WTC11 (cell line): ENCODE data around the gene CIRBP. TPM values are rescaled to one million over a fixed set of nuclear protein-coding genes. Genes with fewer than 3 reads are reported as not detected.
A peak's percentile ranks its signal among the peaks of the same experiment; 100 is the strongest.

Source experiments
- ATAC-seq: fragments of 200-7000 bp; cut with Tn5 transposase; 2 replicates; pipeline ENCODE4 v1.10.0; 2021; ENCODE audit warnings: mild to moderate bottlenecking, moderate library complexity
- CTCF ChIA-PET: fragments of 300-600 bp; sonication (Branson Sonifier 250); formaldehyde crosslinking; loops from one replicate; lab custom pipeline; 2021; ENCODE audit warnings: antibody characterized with exemption; lab: Charles Lee
- POLR2A ChIA-PET: fragments of 350-600 bp; sonication (Branson Sonifier 250); formaldehyde crosslinking; loops from one replicate; lab custom pipeline; 2021; ENCODE audit warnings: antibody characterized with exemption; lab: Charles Lee
- DNase-seq: peaks from one replicate; pipeline ENCODE4 v3.0.0; 2021; ENCODE audit warnings: low spot score
- H3K27ac Mint-ChIP-seq: 2 replicates; pipeline ENCODE4 v1.8.0; 2021; ENCODE audit warnings: mixed read lengths
- H3K27me3 Mint-ChIP-seq: 2 replicates; pipeline ENCODE4 v1.8.0; 2021; ENCODE audit warnings: low read depth, mild to moderate bottlenecking, moderate library complexity, mixed read lengths
- H3K36me3 Mint-ChIP-seq: 2 replicates; pipeline ENCODE4 v1.8.0; 2021; ENCODE audit warnings: mixed read lengths
- H3K4me1 Mint-ChIP-seq: 2 replicates; pipeline ENCODE4 v1.8.0; 2022; ENCODE audit warnings: mixed read lengths
- H3K4me3 Mint-ChIP-seq: 2 replicates; pipeline ENCODE4 v1.8.0; 2021; ENCODE audit warnings: mild to moderate bottlenecking, moderate library complexity, mixed read lengths
- H3K9me3 Mint-ChIP-seq: 2 replicates; pipeline ENCODE4 v1.8.0; 2021; ENCODE audit warnings: mixed read lengths
- CREB1 ChIP-seq: sonication (generic); formaldehyde crosslinking; IDR thresholded peaks from 2 replicates; pipeline ENCODE4 v1.8.0; 2023; ENCODE audit warnings: mild to moderate bottlenecking, missing genetic modification reagents
- ELF4 ChIP-seq: sonication (generic); formaldehyde crosslinking; IDR thresholded peaks from 2 replicates; pipeline ENCODE4 v1.8.1; 2022; ENCODE audit warnings: low read depth, mild to moderate bottlenecking, moderate library complexity, missing genetic modification reagents
- EMX1 ChIP-seq: fragments of 250-450 bp; sonication (Bioruptor Pico); IDR thresholded peaks from 2 replicates; pipeline ENCODE4 v1.8.0; 2021; ENCODE audit warnings: mild to moderate bottlenecking
- FOXP1 ChIP-seq: sonication (generic); formaldehyde crosslinking; IDR thresholded peaks from 2 replicates; pipeline ENCODE4 v1.8.0; 2022; ENCODE audit warnings: missing genetic modification reagents, mild to moderate bottlenecking, moderate library complexity, borderline replicate concordance
- GABPB1 ChIP-seq: sonication (generic); formaldehyde crosslinking; IDR thresholded peaks from 2 replicates; pipeline ENCODE4 v1.8.1; 2023; ENCODE audit warnings: mild to moderate bottlenecking, missing genetic modification reagents
- HMGXB4 ChIP-seq: sonication (generic); formaldehyde crosslinking; IDR thresholded peaks from 2 replicates; pipeline ENCODE4 v1.8.1; 2023; ENCODE audit warnings: mild to moderate bottlenecking, moderate library complexity, missing genetic modification reagents
- JAZF1 ChIP-seq: fragments of 250-450 bp; sonication (Bioruptor Pico); IDR thresholded peaks from 2 replicates; pipeline ENCODE4 v1.9.0; 2021; ENCODE audit warnings: moderate library complexity, mild to moderate bottlenecking, inconsistent platforms
- JUN ChIP-seq: sonication (generic); formaldehyde crosslinking; IDR thresholded peaks from 2 replicates; pipeline ENCODE4 v1.8.0; 2023; ENCODE audit warnings: mild to moderate bottlenecking, missing genetic modification reagents
- MAX ChIP-seq: sonication (generic); formaldehyde crosslinking; IDR thresholded peaks from 2 replicates; pipeline ENCODE4 v1.8.0; 2022; ENCODE audit warnings: mild to moderate bottlenecking, missing genetic modification reagents
- MLX ChIP-seq: sonication (generic); formaldehyde crosslinking; IDR thresholded peaks from 2 replicates; pipeline ENCODE4 v1.8.1; 2023; ENCODE audit warnings: mild to moderate bottlenecking, missing genetic modification reagents, moderate library complexity
- NR3C1 ChIP-seq: sonication (generic); formaldehyde crosslinking; conservative IDR thresholded peaks from 2 replicates; pipeline ENCODE4 v1.8.1; 2023; ENCODE audit warnings: low read depth, mild to moderate bottlenecking, missing genetic modification reagents
- PRRX2 ChIP-seq: fragments of 250-450 bp; sonication (Bioruptor Pico); IDR thresholded peaks from 2 replicates; pipeline ENCODE4 v1.8.0; 2021; ENCODE audit warnings: mild to moderate bottlenecking
- ZBTB21 ChIP-seq: sonication (generic); formaldehyde crosslinking; IDR thresholded peaks from 2 replicates; pipeline ENCODE4 v1.8.1; 2023; ENCODE audit warnings: mild to moderate bottlenecking, missing genetic modification reagents, borderline replicate concordance
- ZBTB43 ChIP-seq: sonication (generic); formaldehyde crosslinking; IDR thresholded peaks from 2 replicates; pipeline ENCODE4 v1.8.1; 2023; ENCODE audit warnings: mild to moderate bottlenecking, missing genetic modification reagents
- ZNF281 ChIP-seq: sonication (generic); formaldehyde crosslinking; IDR thresholded peaks from 2 replicates; pipeline ENCODE4 v1.8.0; 2023; ENCODE audit warnings: mild to moderate bottlenecking, missing genetic modification reagents
- ZNF396 ChIP-seq: fragments of 250-450 bp; sonication (Bioruptor Pico); IDR thresholded peaks from 2 replicates; pipeline ENCODE4 v1.8.0; 2021; ENCODE audit warnings: mild to moderate bottlenecking, moderate library complexity, borderline replicate concordance
- ZNF532 ChIP-seq: fragments of 250-450 bp; sonication (Bioruptor Pico); IDR thresholded peaks from 2 replicates; pipeline ENCODE4 v1.9.0; 2021; ENCODE audit warnings: mild to moderate bottlenecking, borderline replicate concordance
- ZSCAN18 ChIP-seq: fragments of 250-450 bp; sonication (Bioruptor Pico); IDR thresholded peaks from 2 replicates; pipeline ENCODE4 v2.1.2; 2022; ENCODE audit warnings: mild to moderate bottlenecking, moderate library complexity
- total RNA-seq: library from RNA; stranded (reverse); gene quantifications from 3 replicates; pipeline ENCODE4 v1.2.3, GENCODE V29; 2021

The CIRBP gene
- total RNA-seq, 1 experiment from 2014 or later = 298 TPM

- TF ChIP-seq FOXP1 (CRISPR knock-in tag) = no peak
- TF ChIP-seq EMX1 (CRISPR knock-in tag) = no peak
- peak; percentile 44; the same call in 1 of the 2 replicates for TF ChIP-seq JUN (CRISPR knock-in tag)
- TF ChIP-seq ZBTB43 (CRISPR knock-in tag) = no peak
- no peak for TF ChIP-seq CREB1 (CRISPR knock-in tag)
- TF ChIP-seq MAX (CRISPR knock-in tag) = peak; percentile 53; the same call in 1 of the 2 replicates
- no peak for TF ChIP-seq ZBTB21 (CRISPR knock-in tag)
- no peak for TF ChIP-seq MLX (CRISPR knock-in tag)
- peak; percentile 32; the same call in 1 of the 2 replicates for TF ChIP-seq GABPB1 (CRISPR knock-in tag)
- no peak for TF ChIP-seq JAZF1 (CRISPR knock-in tag)
- no peak for TF ChIP-seq ZNF396
Measured at GRCh38 chr19:1249298-1249989, 19.7 kb upstream of the CIRBP start (continued).

- DNase-seq (no peak), ATAC-seq (no peak)
- H3K36me3 Mint-ChIP-seq = peaks cover 16% of the 10 kb centered on the region
- TF ChIP-seq ZSCAN18 (no peak), JUN (CRISPR knock-in tag) (peak; percentile 13; the same call in 1 of the 2 replicates), PRRX2 (CRISPR knock-in tag) (0 out of 2 replicates have a peak, but pooled peaks have one; percentile 1), NR3C1 (CRISPR knock-in tag) (no peak)
- peak overlapping the region; percentile 65 for H3K4me3 Mint-ChIP-seq
- H3K27me3 Mint-ChIP-seq = no peaks in the 10 kb centered on the region
- ChIA-PET POLR2A (no interaction called here), CTCF (no interaction called here)
- peaks cover 9% of the 10 kb centered on the region; the same call in 1 of the 2 replicates for H3K4me1 Mint-ChIP-seq
- no peaks in the 10 kb centered on the region for H3K9me3 Mint-ChIP-seq
- no peak overlapping the region for H3K27ac Mint-ChIP-seq
Measured at GRCh38 chr19:1249990-1250436, 19.1 kb upstream of the CIRBP start.

- Mint-ChIP-seq H3K9me3 (no peaks in the 10 kb centered on the region), H3K4me1 (peaks cover 9% of the 10 kb centered on the region; the same call in 1 of the 2 replicates), H3K4me3 (peak overlapping the region; percentile 81), H3K27ac (no peak overlapping the region), H3K36me3 (peaks cover 21% of the 10 kb centered on the region), H3K27me3 (no peaks in the 10 kb centered on the region)
- DNase-seq (peak; percentile 79), ATAC-seq (no peak)
- ChIA-PET CTCF (no interaction called here), POLR2A (interaction anchor here (1.2 kb wide), 1 partner anchor 16 kb away, joined by 5 read pairs; no protein-coding TSS in a partner anchor)
- no peak for TF ChIP-seq ZNF532 (CRISPR knock-in tag)
- peak; percentile 37; the same call in 1 of the 2 replicates for TF ChIP-seq HMGXB4
- TF ChIP-seq ZNF281 (CRISPR knock-in tag) = peak; percentile 90
- TF ChIP-seq ELF4 (CRISPR knock-in tag) = peak; percentile 56; the same call in 1 of the 2 replicates
Measured at GRCh38 chr19:1250437-1251260, 18.5 kb upstream of the CIRBP start.
